HG02840 (cell line): ENCODE measurements around the gene TMEM270.
"Not testable (repeated sequence)": the region's sequence is repeated elsewhere in the genome, so short reads cannot be mapped to it uniquely, and the experiment has no call there.

Experiments
- ATAC-seq: cut with Tn5 transposase; IDR thresholded peaks from one replicate; pipeline ENCODE4 v1.9.1; 2021; ENCODE audit warnings: mild to moderate bottlenecking, moderate library complexity, moderate number of reproducible peaks; ENCODE audit not compliant: unreplicated experiment, low FRiP score

Gene TMEM270

DNA sequence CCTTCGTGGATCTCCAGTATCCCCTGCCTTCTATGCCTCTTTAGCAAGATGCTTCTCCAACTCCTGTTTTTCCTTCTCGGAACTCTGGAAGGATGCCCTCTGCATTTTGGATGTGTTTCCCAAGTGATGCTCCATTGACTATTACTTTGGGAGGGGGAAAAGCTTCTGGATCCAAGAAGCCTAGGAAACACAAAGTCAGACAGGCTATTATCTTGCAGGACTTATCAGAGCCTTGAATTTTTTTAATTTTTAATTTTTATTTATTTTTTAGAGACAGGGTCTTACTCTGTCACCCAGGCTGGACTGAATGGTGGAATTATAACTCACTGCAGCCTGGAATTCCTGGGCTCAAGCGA is 21.1 kb downstream of the TMEM270 start:
- ATAC-seq, result no peak

- ATAC-seq, result not testable (repeated sequence)
Observed at GRCh38 chr7:73884867-73885422, 24.0 kb downstream of the TMEM270 start.

DNA sequence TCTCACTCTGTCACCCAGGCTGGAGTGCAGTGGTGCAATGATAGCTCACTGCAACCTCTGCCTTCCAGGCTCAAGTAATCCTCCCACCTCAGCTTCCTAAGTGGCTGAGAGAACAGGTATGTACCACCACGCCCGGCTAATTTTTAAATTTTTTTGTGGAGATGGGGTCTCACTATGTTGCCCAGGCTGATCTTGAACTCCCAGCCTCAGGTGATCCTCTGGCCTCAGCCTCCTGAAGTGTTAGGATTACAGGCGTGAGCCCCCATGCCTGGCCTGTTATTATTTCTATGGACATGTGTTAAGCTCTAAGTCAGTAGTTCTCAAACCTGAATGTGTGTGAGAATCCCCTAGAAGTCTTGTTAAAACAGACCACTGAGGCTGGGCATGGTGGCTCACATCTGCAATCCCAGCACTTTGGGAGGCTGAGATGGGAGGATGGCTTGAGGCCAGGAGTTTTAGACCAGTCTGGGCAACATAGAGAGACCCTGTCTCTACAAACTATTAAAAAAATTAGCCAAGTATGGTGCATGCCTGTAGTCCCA is 24.5 kb downstream of the TMEM270 start:
- ATAC-seq, result no peak

- no peak for ATAC-seq
Observed at GRCh38 chr7:73885975-73886798, 25.2 kb downstream of the TMEM270 start.

DNA sequence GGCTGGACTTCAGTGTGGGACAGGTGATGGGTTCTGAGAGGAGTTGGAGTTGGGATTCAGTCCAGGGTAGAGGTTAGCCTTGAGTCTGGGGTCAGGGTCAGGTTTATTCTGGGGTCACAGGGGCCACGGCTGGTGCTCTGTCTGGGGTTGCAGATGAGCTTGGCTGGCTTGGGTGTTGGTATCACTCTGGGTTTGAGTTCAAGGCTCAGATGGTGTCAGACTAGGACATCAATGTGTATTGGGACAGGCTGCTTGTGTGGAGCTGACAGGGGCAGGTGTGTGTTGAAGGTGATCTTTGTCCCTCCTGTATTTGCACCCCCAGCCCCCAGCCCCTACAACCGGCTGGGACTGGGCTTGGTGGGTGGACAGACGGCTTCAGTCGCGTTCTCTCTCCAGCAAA is 26.8 kb downstream of the TMEM270 start:
- ATAC-seq, result no peak

GRCh38 chr7:73888959-73889358 is 28.0 kb downstream of the TMEM270 start:
- no peak for ATAC-seq

DNA sequence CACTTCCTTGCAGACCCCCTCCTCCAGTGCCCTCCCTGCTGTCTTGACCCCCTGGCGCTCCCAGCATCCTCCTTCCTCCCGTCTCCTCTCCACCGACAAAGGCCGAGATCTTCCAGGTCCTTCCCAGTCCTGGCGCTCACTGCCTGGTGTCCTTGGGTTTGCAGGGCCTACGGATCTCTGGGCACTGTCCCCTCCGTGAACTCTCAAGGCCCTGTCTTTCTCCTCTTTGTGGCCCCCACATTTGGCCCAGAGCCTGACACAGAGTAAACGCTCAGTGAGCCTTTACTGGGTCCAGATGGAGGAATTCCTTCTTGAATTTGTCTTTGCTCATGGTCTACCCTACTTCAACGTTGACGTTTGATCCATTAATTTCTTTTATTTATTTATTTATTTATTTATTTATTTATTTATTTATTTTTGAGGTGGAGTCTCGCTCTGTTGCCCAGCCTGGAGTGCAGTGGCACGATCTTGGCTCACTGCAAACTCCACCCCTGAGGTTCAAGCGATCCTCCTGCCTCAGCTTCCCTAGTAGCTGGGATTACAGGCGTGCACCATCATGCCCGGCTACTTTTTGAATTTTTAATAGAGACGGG is 29.7 kb downstream of the TMEM270 start:
- no peak for ATAC-seq

- no peak for ATAC-seq
Observed at GRCh38 chr7:73891178-73891885, 30.4 kb downstream of the TMEM270 start.

DNA sequence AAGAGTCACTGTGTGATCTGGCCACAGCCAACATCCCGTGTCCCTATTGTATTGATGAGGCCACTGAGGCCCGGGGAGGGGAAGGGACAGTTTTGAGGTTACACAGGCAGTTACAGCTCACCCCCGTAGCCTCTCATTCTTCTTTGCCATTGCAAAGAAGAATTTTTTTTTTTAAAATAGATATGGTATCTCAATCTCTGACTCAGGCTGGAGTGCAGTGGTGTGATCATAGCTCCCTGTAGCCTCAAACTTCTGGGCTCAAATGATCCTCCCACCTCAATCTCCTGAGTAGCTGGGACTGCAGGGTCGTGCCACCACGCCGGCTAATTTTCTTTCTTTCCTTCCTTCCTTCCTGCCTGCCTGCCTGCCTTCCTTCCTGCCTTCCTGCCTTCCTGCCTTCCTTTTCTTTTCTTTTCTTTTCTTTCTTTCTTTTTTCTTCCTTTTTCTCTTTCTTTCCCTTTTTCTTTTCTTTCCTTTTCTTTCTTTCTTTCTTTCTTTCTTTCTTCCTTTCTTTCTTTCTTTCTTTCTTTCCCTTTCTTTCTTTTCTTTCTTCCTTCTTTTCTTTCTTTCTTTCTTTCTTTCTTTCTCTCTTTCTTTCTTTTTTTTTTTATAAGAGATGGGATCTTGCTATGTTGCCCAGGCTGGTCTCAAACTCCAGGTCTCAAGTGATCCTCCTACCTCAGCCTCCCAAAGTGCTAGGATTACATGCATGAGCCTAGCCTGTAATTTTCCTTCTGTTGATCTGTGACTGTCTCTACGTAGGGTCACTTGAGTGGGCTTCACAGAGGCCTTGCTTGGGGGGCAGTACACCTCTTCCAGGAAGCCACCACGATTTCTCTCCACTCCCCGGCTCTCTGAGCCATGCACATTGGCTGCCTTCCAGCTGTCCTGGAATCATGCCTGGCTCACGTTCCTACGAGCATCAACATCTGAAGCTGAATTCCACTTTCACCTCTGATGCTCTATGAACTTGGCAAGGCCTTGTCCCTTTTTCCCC is 31.3 kb downstream of the TMEM270 start:
- ATAC-seq, result no peak

DNA sequence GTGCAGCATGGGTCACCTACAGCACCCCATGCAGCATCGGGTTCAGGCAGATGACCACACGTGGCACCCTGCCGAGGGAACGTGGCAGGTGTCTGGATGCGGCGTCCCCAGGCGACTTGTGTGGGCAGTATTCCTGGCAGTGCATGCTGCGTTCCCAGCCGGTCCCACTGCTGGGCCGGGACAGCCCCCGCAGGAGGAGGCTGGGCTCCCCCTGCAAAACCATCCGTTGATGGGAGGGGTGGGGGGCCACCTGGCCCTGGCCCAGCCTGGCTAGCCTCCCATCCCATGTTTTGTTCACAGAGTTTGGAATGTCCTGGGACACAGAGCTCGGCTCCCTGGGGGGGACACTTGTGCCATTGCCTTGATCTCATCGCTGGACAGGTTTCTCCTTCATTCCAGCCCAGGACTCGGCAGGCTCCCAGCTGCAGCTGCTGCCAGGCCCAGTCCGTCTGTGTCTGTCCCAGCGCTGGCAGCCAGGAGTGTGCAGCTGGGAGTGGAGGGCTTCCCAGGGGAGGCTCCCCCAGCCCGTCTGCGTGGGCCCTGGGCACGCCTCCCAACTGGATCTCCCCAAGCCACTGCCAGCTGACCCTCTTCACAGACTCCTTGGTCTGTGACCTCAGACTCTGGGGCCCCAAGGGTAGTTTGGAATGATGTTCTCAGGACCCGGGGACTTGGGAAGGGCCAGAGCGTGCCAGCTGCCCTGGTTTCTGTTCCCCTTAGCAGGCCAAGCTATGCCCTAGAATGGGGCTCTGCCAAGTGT is 32.6 kb downstream of the TMEM270 start:
- ATAC-seq, result no peak

DNA sequence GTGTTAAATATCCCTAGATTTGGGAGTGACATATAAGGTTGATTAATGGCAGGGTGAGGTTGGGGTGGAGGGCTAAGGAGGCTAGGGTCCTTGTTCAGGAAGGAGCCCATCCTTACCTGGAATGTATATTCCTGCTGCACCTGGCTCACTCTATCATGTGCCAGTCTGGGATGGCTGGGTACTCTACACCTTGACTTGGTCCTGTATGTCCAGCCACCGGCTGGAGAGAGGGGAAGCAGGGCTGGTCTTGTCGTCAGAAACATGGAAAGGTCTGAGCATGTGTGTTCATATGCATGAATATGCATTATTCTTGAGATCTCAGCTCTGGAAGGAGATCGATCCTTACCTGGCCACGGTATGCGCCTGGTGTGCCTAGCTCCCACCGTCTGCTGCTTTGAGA is 33.2 kb downstream of the TMEM270 start:
- ATAC-seq, result no peak

DNA sequence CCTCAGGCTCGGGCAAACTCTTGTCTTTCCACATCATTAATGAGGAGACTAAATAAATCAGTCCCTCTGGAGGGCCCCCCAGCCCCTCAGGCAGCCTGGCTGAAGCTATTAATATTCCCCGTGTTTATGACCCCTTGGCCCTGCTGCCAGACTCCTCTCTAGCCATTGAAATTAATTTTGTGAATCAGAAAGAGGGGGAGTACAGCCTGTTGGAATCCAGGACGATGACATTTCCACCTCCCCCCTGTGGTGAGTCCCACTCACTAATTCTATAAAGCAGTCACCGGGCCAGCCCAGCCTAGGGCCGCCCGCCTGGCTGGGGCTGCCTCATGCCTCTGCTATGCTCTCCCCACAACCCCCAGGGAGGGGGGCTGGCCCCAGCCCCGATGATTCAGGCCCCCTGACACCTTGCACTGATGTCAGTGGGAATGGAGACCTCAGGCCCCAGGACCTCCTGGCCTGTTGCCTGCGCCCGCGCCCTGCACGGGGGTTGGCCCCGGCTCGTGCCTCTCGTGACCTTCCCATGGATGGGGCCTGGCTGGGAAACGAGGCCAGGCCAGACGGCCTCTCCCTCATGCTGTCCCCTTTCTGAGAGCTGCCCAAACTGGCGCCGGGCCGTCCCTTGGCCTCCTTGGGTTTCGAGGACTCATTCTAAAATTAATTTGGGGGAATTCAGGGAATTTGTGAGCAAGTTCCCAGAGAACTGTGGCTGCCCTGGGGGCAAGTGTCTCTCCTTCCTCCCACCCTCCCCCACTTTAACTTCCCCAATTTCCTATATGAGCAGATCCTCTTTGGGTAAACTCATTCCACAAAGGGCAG is 34.0 kb downstream of the TMEM270 start:
- no peak for ATAC-seq

DNA sequence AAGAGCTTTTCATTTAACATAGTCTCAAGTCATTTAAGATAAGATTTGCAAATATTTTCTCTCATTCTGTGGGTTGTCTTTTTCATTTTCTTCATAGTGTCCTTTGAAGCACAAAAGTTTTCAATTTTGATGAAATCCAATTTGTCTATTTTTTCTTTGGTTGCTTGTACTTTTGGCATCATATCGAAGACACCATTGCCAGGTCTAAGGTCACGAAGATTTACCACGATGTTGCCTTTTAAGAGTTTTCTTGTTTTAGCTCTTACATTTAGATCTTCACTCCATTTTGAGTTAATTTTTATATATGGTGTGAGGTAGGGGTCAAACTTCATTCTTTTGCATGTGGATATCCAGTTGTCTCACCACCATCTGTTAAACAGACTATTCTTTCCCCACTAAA is 34.7 kb downstream of the TMEM270 start:
- no peak for ATAC-seq

GRCh38 chr7:73896454-73896853 is 35.5 kb downstream of the TMEM270 start:
- ATAC-seq, result no peak

DNA sequence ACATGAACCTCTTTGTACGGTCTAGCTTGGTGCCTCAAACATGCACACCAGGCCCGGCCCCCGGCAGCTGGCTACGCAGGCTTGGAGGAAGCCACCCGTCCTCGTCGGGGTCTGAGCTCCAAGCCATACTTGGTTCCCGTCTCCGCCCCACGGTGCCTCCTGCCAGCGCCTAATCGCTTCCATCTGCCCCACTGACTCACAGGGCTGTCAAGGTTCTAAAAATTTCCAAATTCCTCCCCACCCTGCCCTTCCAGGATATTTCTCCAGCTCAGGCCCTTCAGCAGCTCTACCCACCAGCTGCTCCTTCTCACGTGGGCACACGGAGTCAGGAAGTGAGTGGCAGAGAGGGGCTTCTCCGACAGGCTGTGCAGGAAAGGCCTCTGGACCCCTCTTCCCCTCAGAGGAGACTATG is 38.8 kb downstream of the TMEM270 start:
- no peak for ATAC-seq

DNA sequence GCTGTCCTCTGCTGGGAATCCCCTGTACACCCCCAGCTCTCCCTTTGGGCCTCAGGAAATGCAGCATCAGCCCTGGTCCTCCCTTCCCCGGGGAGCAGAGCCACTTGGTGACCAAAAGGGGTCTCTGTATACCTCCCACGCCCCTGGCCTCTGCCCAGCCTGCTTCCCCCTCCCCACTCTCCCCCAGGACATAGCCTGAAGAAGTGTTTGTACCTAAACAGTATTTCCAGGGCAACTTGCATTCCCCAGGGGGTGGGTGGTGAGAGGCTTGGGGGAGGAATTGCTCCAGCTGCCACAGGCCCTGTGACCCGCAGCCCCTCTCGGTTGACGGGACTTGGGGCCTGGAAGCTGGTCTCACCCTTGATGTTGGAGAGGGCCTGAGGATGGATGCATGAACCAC is 39.3 kb downstream of the TMEM270 start:
- ATAC-seq, result no peak

DNA sequence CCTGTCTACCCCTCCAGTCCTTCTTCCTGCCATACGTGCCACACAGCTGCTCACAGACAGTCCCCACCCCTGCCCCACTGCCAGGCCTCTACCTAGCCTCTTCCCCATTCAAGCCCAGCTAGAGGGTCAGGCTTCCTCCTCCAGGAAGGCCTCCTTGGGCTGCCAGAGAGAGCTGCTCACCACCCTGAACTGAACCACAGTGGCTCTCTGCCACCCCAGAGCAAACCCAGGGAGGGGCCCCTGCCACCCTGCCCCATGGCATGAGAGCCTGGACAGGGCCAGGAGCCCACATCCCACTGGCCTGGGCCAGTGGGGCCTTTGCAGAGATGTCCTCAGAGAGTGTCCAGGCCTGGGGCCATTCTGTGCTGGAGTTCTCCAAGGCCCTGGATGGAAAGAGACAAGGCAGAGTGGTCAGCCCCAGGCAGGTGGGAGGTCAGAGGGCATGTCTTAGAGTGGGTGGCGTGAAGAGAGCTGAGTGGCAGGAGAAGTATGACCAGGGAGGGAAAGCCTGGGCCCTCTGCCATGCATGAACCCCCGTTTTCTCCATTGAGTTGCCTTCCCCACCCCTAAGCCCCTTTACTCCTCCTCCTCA is 40.4 kb downstream of the TMEM270 start:
- no peak for ATAC-seq
